HepG2 (cell line): ENCODE measurements around the gene AGTPBP1. TPM values are rescaled to one million over a fixed set of nuclear protein-coding genes. Genes with fewer than 3 reads are reported as not detected.

Experiments used
- ATAC-seq: fragments of 200-7000 bp; cut with Tn5 transposase; 3 replicates; pipeline ENCODE4 v1.9.1; 2020; ENCODE audit warnings: mild to moderate bottlenecking, moderate library complexity
- BruUV-seq: library from RNA; stranded (reverse); fragments of 400-500 nt; replicated peaks from 2 replicates; lab custom pipeline; 2021; lab: Mats Ljungman, UMichigan
- CTCF ChIA-PET: fragments of 300-600 bp; formaldehyde crosslinking; extraction: SDS; loops from one replicate; lab custom pipeline; 2021; ENCODE audit warnings: low total read pairs, inconsistent platforms, low intra/inter-chr PET ratio; lab: Yijun Ruan, JAX
- POLR2A ChIA-PET: fragments of 350-600 bp; sonication (Branson Sonifier 250); formaldehyde crosslinking; loops from one replicate; lab custom pipeline; 2020; ENCODE audit warnings: antibody characterized with exemption, inconsistent platforms; lab: Yijun Ruan, JAX
- DNase-seq: peaks from one replicate; pipeline ENCODE4 v3.0.0-alpha.2; 2015; ENCODE audit warnings: low spot score
- FAIRE-seq: peaks from 3 replicates; lab custom pipeline; 2011; peaks lifted over from hg19 to GRCh38; lab: Jason Lieb, UNC
- H2AFZ ChIP-seq: one replicate; pipeline ENCODE4 v1.6.1; 2011; ENCODE audit warnings: low read length, inconsistent platforms
- H3K27ac ChIP-seq: fragments of 300-600 bp; 3 replicates; pipeline ENCODE4 v1.8.0; 2011; ENCODE audit warnings: mixed run types, mild to moderate bottlenecking, mixed read lengths, low read length, inconsistent platforms; ENCODE audit not compliant: insufficient read depth; ENCODE audit errors: extremely low read length
- H3K27me3 ChIP-seq, 2 experiments: fragments of 200-600 bp in 1 of 2; 2 replicates in 1 of 2; 3 replicates in 1 of 2; pipeline versions ENCODE4 v1.6.0 to v1.8.0; 2011; ENCODE audit warnings: low read length in 2 of 2, mild to moderate bottlenecking in 2 of 2, moderate library complexity in 2 of 2, inconsistent platforms in 1 of 2; ENCODE audit not compliant: insufficient read depth in 2 of 2, control insufficient read depth in 1 of 2
- H3K36me3 ChIP-seq, 2 experiments: fragments of 200-600 bp in 1 of 2; replicated peaks in 1 of 2; 2 replicates in 1 of 2; 3 replicates in 1 of 2; pipeline versions ENCODE4 v1.5.1 to v1.8.0; 2011; ENCODE audit warnings: low read length in 2 of 2, inconsistent platforms in 1 of 2; ENCODE audit not compliant: insufficient read depth in 2 of 2, control insufficient read depth in 1 of 2
- H3K4me1 ChIP-seq: 2 replicates; pipeline ENCODE4 v1.5.1; 2012; ENCODE audit warnings: low read length, inconsistent platforms; ENCODE audit not compliant: insufficient read depth
- H3K4me2 ChIP-seq: 2 replicates; pipeline ENCODE4 v1.6.0; 2011; ENCODE audit warnings: low read depth, low read length, inconsistent platforms
- H3K4me3 ChIP-seq, 3 experiments: fragments of 200-600 bp in 1 of 3; sonication (generic), shearing (Covaris generic) in 1 of 3; replicated peaks in 1 of 3; 2 replicates each; pipeline ENCODE4 v1.5.1; 2011 to 2016; ENCODE audit warnings: low read length in 3 of 3, inconsistent platforms in 2 of 3, low read depth in 2 of 3, mild to moderate bottlenecking in 2 of 3, control low read depth in 1 of 3, mixed read lengths in 1 of 3; ENCODE audit not compliant: insufficient read depth in 1 of 3
- H3K79me2 ChIP-seq: one replicate; pipeline ENCODE4 v1.6.1; 2011; ENCODE audit warnings: low read length, inconsistent platforms; ENCODE audit not compliant: insufficient read depth
- H3K9ac ChIP-seq: 2 replicates; pipeline ENCODE4 v1.6.0; 2011; ENCODE audit warnings: mild to moderate bottlenecking, low read depth, low read length, inconsistent platforms; ENCODE audit not compliant: insufficient read depth
- H3K9me3 ChIP-seq: 2 replicates; pipeline ENCODE4 v1.5.1; 2012; ENCODE audit warnings: mild to moderate bottlenecking, low read length
- H4K20me1 ChIP-seq: 2 replicates; pipeline ENCODE4 v1.6.0; 2011; ENCODE audit warnings: inconsistent platforms, mild to moderate bottlenecking, low read length, moderate library complexity; ENCODE audit not compliant: insufficient read depth
- AKAP8 ChIP-seq: sonication (generic); formaldehyde crosslinking; IDR thresholded peaks from 2 replicates; pipeline ENCODE4 v1.5.1; 2020; ENCODE audit warnings: mild to moderate bottlenecking, missing genetic modification reagents
- EED ChIP-seq: sonication (generic); formaldehyde crosslinking; IDR thresholded peaks from 2 replicates; pipeline ENCODE4 v1.5.0; 2020; ENCODE audit warnings: mild to moderate bottlenecking, missing genetic modification reagents
- NR2F1 ChIP-seq, 2 experiments: fragments of 450-650 bp in 1 of 2; formaldehyde crosslinking in 1 of 2; IDR thresholded peaks; 2 replicates each; pipeline versions ENCODE4 v1.5.0 to v1.6.1; 2016 to 2020; ENCODE audit warnings: mild to moderate bottlenecking in 1 of 2, missing compliant biosample characterization in 1 of 2, missing genetic modification reagents in 1 of 2, moderate library complexity in 1 of 2
- TFE3 ChIP-seq: IDR thresholded peaks from 2 replicates; pipeline ENCODE4 v1.6.1; 2016
- XRCC5 ChIP-seq: fragments of 200-400 bp; formaldehyde crosslinking; optimal IDR thresholded peaks from 2 replicates; pipeline ENCODE3; 2017; ENCODE audit warnings: mild to moderate bottlenecking, low read length
- ZNF160 ChIP-seq: sonication (generic); formaldehyde crosslinking; IDR thresholded peaks from 2 replicates; pipeline ENCODE4 v1.8.0; 2022; ENCODE audit warnings: mild to moderate bottlenecking, inconsistent platforms, missing genetic modification reagents
- ZNF430 ChIP-seq: sonication (generic); formaldehyde crosslinking; IDR thresholded peaks from 2 replicates; pipeline ENCODE4 v1.9.0; 2021; ENCODE audit warnings: mild to moderate bottlenecking, missing genetic modification reagents
- ZNF446 ChIP-seq: sonication (generic); formaldehyde crosslinking; IDR thresholded peaks from 2 replicates; pipeline ENCODE4 v1.5.0; 2020; ENCODE audit warnings: mild to moderate bottlenecking, missing genetic modification reagents
- ZNF709 ChIP-seq: sonication (generic); formaldehyde crosslinking; IDR thresholded peaks from 2 replicates; pipeline ENCODE4 v1.5.0; 2020; ENCODE audit warnings: mild to moderate bottlenecking, missing genetic modification reagents
- ZNF724P ChIP-seq: sonication (generic); formaldehyde crosslinking; IDR thresholded peaks from 2 replicates; pipeline ENCODE4 v1.8.0; 2022; ENCODE audit warnings: missing genetic modification reagents, borderline replicate concordance
- WGBS: methylation state at CpG from one replicate; pipeline ENCODE4 v1.1.6; 2017; ENCODE audit warnings: low lambda C conversion rate; 5-methylcytosine and 5-hydroxymethylcytosine counted together
- in situ Hi-C: cut with HindIII; loops from 2 replicates; pipeline ENCODE4 v1.10.0; 2017; ENCODE audit warnings: low pct_unique_long_range_greater_than_20kb; ENCODE audit not compliant: extremely low pct_ligation_motif_present
- intact Hi-C: fragments of 100-400 bp; cut with micrococcal nuclease; formaldehyde crosslinking; loops from one replicate; pipeline ENCODE4 v1.10.0; 2022; ENCODE audit not compliant: unreplicated experiment
- polyA plus RNA-seq, 8 experiments: library from polyadenylated mRNA; depleted of rRNA in 3 of 8; stranded (reverse) in 7 of 8; unstranded in 1 of 8; fragments of >200 nt; fragmentation: Illumina TruSeq in 4 of 8; extraction: Trizol in 4 of 8; gene quantifications; 2 replicates each; pipeline versions ENCODE4 v1.2.1 to v1.2.3, GENCODE V29; 2011 to 2016; ENCODE audit warnings: low read depth in 4 of 8, missing spikeins in 1 of 8, mixed read lengths in 1 of 8; ENCODE audit not compliant: insufficient read depth in 1 of 8
- total RNA-seq, 5 experiments: library from RNA; depleted of rRNA; stranded (reverse); fragments of >200 nt; fragmentation: Illumina TruSeq; extraction: Trizol; gene quantifications; 2 replicates each; pipeline ENCODE4 v1.2.3, GENCODE V29; 2016; ENCODE audit warnings: low read depth in 1 of 5

Gene AGTPBP1
- total and polyA plus RNA-seq, 2 of the 13 experiments (the other 11 are each of a cell fraction or from before 2014, with no cell fraction given), result 9.7 to 22.3 TPM

DNA sequence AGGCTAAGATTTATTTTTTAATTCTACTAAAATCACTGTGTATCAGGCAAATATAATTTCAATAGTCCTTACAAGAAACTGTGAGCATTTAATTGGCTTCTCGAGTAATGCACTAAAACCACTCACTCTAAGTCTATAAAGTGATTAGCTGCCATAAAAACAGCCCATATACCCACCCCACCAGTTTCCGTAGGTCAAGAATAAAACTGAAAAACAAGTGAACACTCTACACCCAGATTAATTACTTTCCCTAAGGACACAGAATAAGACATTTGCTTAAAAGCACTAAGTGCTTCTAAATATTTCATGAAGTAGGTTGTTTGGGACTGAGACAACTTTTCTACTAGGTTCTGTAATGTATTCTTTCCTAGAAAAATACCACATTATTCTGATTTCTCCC, 194.2 kb downstream of the AGTPBP1 start:
- no peak overlapping the region for H3K9ac ChIP-seq
- in situ Hi-C loops, result no loop called here
- H4K20me1 ChIP-seq, result no peaks in the 10 kb centered on the region
- H3K9me3 ChIP-seq, result no peaks in the 10 kb centered on the region
- H3K36me3 ChIP-seq, result no peaks in the 10 kb centered on the region; a peak in 1 of 5 replicates
- whole genome bisulfite sequencing, result 97% methylated on average over 2 of the region's 2 CpGs
- H3K27me3 ChIP-seq, result no peaks in the 10 kb centered on the region
- H2AFZ ChIP-seq, result no peak overlapping the region
- no peak overlapping the region for H3K4me2 ChIP-seq
- TF ChIP-seq ZNF709 (CRISPR knock-in tag) (no peak), ZNF160 (no peak), AKAP8 (CRISPR knock-in tag) (no peak), ZNF446 (CRISPR knock-in tag) (no peak), TFE3 (CRISPR knock-in tag) (no peak), NR2F1 (CRISPR knock-in tag; IDR thresholded peaks at IDR 0.05) (no peak), XRCC5 (no peak), EED (CRISPR knock-in tag) (no peak), ZNF724P (no peak), ZNF430 (CRISPR knock-in tag) (no peak)
- no TSS peak for BruUV-seq
- ChIA-PET CTCF (no interaction called here), POLR2A (no interaction called here)
- no peak overlapping the region for H3K27ac ChIP-seq
- H3K4me3 ChIP-seq, result no peak overlapping the region
- ATAC-seq (no peak), DNase-seq (no peak), FAIRE-seq (no peak)
- H3K4me1 ChIP-seq, result no peaks in the 10 kb centered on the region
- no peaks in the 10 kb centered on the region for H3K79me2 ChIP-seq
- intact Hi-C loops, result no loop called here
